PC-3 (cell line): Measurements from ENCODE around the gene CSHL1. TPM values are rescaled to one million over a fixed set of nuclear protein-coding genes. Genes with fewer than 3 reads are reported as not detected.
"Not testable (repeated sequence)": the region's sequence is repeated elsewhere in the genome, so short reads cannot be mapped to it uniquely, and the experiment has no call there.

Source experiments
- ATAC-seq: fragments of 200-7000 bp; cut with Tn5 transposase; 2 replicates; pipeline ENCODE4 v1.9.1; 2020; ENCODE audit warnings: mild to moderate bottlenecking, moderate library complexity
- BruUV-seq: library from RNA; stranded (reverse); fragments of 400-500 nt; replicated peaks from 2 replicates; lab custom pipeline; 2021; lab: Mats Ljungman, UMichigan
- CTCF ChIA-PET: fragments of 300-600 bp; sonication (Branson Sonifier 250); formaldehyde crosslinking; loops from one replicate; lab custom pipeline; 2022; ENCODE audit warnings: antibody characterized with exemption; lab: Charles Lee
- POLR2A ChIA-PET: fragments of 300-600 bp; sonication (Branson Sonifier 250); formaldehyde crosslinking; loops from one replicate; lab custom pipeline; 2022; ENCODE audit warnings: antibody characterized with exemption; ENCODE audit not compliant: unreplicated experiment; lab: Charles Lee
- DNase-seq: peaks from one replicate; pipeline ENCODE4 v3.0.0-alpha.2; 2015
- H2AFZ ChIP-seq: fragments of 300-600 bp; sonication (generic); 2 replicates; pipeline ENCODE4 v1.6.0; 2016; ENCODE audit warnings: antibody characterized with exemption, low read length
- H3F3A ChIP-seq: fragments of 300-600 bp; sonication (generic); one replicate; pipeline ENCODE4 v1.6.0; 2017; ENCODE audit warnings: antibody characterized with exemption, low read length, control low read depth, mild to moderate bottlenecking; ENCODE audit not compliant: unreplicated experiment
- H3K27ac ChIP-seq: fragments of 300-600 bp; sonication (generic); 2 replicates; pipeline ENCODE4 v1.5.1; 2016; ENCODE audit warnings: mild to moderate bottlenecking, low read length
- H3K27me3 ChIP-seq: fragments of 300-600 bp; sonication (generic); 2 replicates; pipeline ENCODE4 v1.6.1; 2016; ENCODE audit warnings: low read length, mixed read lengths
- H3K36me3 ChIP-seq: fragments of 300-600 bp; sonication (generic); 2 replicates; pipeline ENCODE4 v1.6.1; 2016; ENCODE audit warnings: low read depth, mixed run types, low read length, mixed read lengths
- H3K4me1 ChIP-seq: fragments of 300-600 bp; sonication (generic); 2 replicates; pipeline ENCODE4 v1.5.1; 2016; ENCODE audit warnings: low read length; ENCODE audit not compliant: insufficient read depth
- H3K4me2 ChIP-seq: fragments of 300-600 bp; sonication (generic); 2 replicates; pipeline ENCODE4 v1.6.0; 2016; ENCODE audit warnings: low read length
- H3K4me3 ChIP-seq: fragments of 300-600 bp; sonication (generic); 2 replicates; pipeline ENCODE4 v1.5.1; 2016; ENCODE audit warnings: mild to moderate bottlenecking, low read length, mixed read lengths
- H3K79me2 ChIP-seq: fragments of 300-600 bp; sonication (generic); 2 replicates; pipeline ENCODE4 v1.6.1; 2017; ENCODE audit warnings: low read length, mixed read lengths
- H3K9ac ChIP-seq: fragments of 300-600 bp; sonication (generic); 2 replicates; pipeline ENCODE4 v1.6.0; 2016; ENCODE audit warnings: mild to moderate bottlenecking, low read length
- H3K9me2 ChIP-seq: fragments of 300-600 bp; sonication (generic); replicated peaks from 2 replicates; pipeline ENCODE4 v1.6.1; 2016; ENCODE audit warnings: mixed run types, low read length, mixed read lengths
- H3K9me3 ChIP-seq: fragments of 300-600 bp; sonication (generic); 2 replicates; pipeline ENCODE4 v1.6.1; 2016; ENCODE audit warnings: low read length, mixed read lengths
- H4K20me1 ChIP-seq: fragments of 300-600 bp; sonication (generic); 2 replicates; pipeline ENCODE4 v1.6.1; 2016; ENCODE audit warnings: low read length, mixed read lengths
- CTCF ChIP-seq: fragments of 300-600 bp; sonication (generic); conservative IDR thresholded peaks from 2 replicates; pipeline ENCODE4 v1.5.1; 2017; ENCODE audit warnings: antibody characterized with exemption, low read depth, mild to moderate bottlenecking, low read length
- intact Hi-C: fragments of 100-400 bp; cut with micrococcal nuclease; formaldehyde crosslinking; loops from 2 replicates; pipeline ENCODE4 v1.9.0; 2023
- total RNA-seq: library from RNA; depleted of rRNA; stranded (reverse); fragments of >200 nt; gene quantifications from 2 replicates; pipeline ENCODE4 v1.2.3, GENCODE V29; 2014

CSHL1 gene
- total RNA-seq, 1 experiment from 2014 or later = not detected

- H2AFZ ChIP-seq, H3K9ac ChIP-seq, H4K20me1 ChIP-seq, POLR2A ChIA-PET, H3K27me3 ChIP-seq, H3K4me3 ChIP-seq, intact Hi-C loops, H3K9me3 ChIP-seq, CTCF ChIA-PET, BruUV-seq, H3K4me1 ChIP-seq, H3K4me2 ChIP-seq, H3K27ac ChIP-seq, H3K36me3 ChIP-seq, H3F3A ChIP-seq, H3K9me2 ChIP-seq, H3K79me2 ChIP-seq: not testable (repeated sequence)
- ATAC-seq (peak; percentile 42; the same call in 1 of the 2 replicates), DNase-seq (peak; percentile 37)
- TF ChIP-seq CTCF = peak; percentile 45
Observed at GRCh38 chr17:63907161-63907778, 3.8 kb downstream of the CSHL1 start.

GRCh38 chr17:63904796-63905195, 6.3 kb downstream of the CSHL1 start:
- H3F3A ChIP-seq, H3K4me2 ChIP-seq, ATAC-seq, BruUV-seq, DNase-seq, H2AFZ ChIP-seq, H3K4me3 ChIP-seq, intact Hi-C loops, H4K20me1 ChIP-seq, H3K27me3 ChIP-seq, H3K36me3 ChIP-seq, H3K9me3 ChIP-seq, H3K27ac ChIP-seq, H3K9me2 ChIP-seq, H3K9ac ChIP-seq, H3K79me2 ChIP-seq, H3K4me1 ChIP-seq: not testable (repeated sequence)
- ChIA-PET CTCF (interaction anchor here (1.0 kb wide), 1 partner anchor 14 kb away, joined by 3 read pairs; the partner anchor contains the start of gene GH1), POLR2A (interaction anchor here (0.7 kb wide), 1 partner anchor 535 kb away, joined by 5 read pairs; no protein-coding TSS in a partner anchor)

- DNase-seq, H4K20me1 ChIP-seq, H3F3A ChIP-seq, H3K4me2 ChIP-seq, H3K4me3 ChIP-seq, H3K9ac ChIP-seq, CTCF ChIA-PET, H3K9me2 ChIP-seq, H3K27ac ChIP-seq, H2AFZ ChIP-seq, H3K79me2 ChIP-seq, intact Hi-C loops, H3K9me3 ChIP-seq, H3K4me1 ChIP-seq, BruUV-seq, H3K36me3 ChIP-seq: not testable (repeated sequence)
- TF ChIP-seq CTCF = peak; percentile 49; the same call in 1 of the 2 replicates
- POLR2A ChIA-PET = interaction anchor here (0.7 kb wide), 1 partner anchor 536 kb away, joined by 5 read pairs; no protein-coding TSS in a partner anchor
- peak; percentile 82 for ATAC-seq
- H3K27me3 ChIP-seq = peaks cover 15% of the 10 kb centered on the region
Observed at GRCh38 chr17:63903787-63904201, 7.3 kb downstream of the CSHL1 start.

- H3K9ac ChIP-seq, H3K27me3 ChIP-seq, H3F3A ChIP-seq, H4K20me1 ChIP-seq, POLR2A ChIA-PET, H3K9me2 ChIP-seq, H3K79me2 ChIP-seq, H3K36me3 ChIP-seq, ATAC-seq, H3K9me3 ChIP-seq, DNase-seq, BruUV-seq, H3K4me3 ChIP-seq, intact Hi-C loops, H3K27ac ChIP-seq, H3K4me2 ChIP-seq, H3K4me1 ChIP-seq, H2AFZ ChIP-seq: not testable (repeated sequence)
- CTCF ChIA-PET = interaction anchor here (0.6 kb wide), 2 partner anchors 15 to 39 kb away, joined by 3 to 6 read pairs; no protein-coding TSS in a partner anchor
Observed at GRCh38 chr17:63901971-63902370, 9.1 kb downstream of the CSHL1 start.

- POLR2A ChIA-PET, H3K9me2 ChIP-seq, H3K9me3 ChIP-seq, H3K4me2 ChIP-seq, H3K27ac ChIP-seq, CTCF ChIA-PET, H3K27me3 ChIP-seq, H3K36me3 ChIP-seq, H3F3A ChIP-seq, H2AFZ ChIP-seq, H3K4me3 ChIP-seq, intact Hi-C loops, ATAC-seq, H4K20me1 ChIP-seq, H3K4me1 ChIP-seq, H3K79me2 ChIP-seq, BruUV-seq, H3K9ac ChIP-seq: not testable (repeated sequence)
- DNase-seq = peak; percentile 24
Observed at GRCh38 chr17:63898899-63899798, 11.9 kb downstream of the CSHL1 start.
